ENCODE data around the gene ZNF573. TPM values are rescaled to one million over a fixed set of nuclear protein-coding genes. Genes with fewer than 3 reads are reported as not detected.

ZNF573 gene
- total and polyA plus RNA-seq, 2 of the 13 experiments (the other 11 are each of a cell fraction or from before 2014, with no cell fraction given), result 3.1 to 9.3 TPM

- TF ChIP-seq PATZ1 (CRISPR knock-in tag; IDR thresholded peaks at IDR 0.05) (peak; percentile 30; the same call in 1 of the 2 replicates), STAT5B (CRISPR knock-in tag; IDR thresholded peaks at IDR 0.05) (no peak), DNMT1 (CRISPR knock-in tag; IDR thresholded peaks at IDR 0.05) (no peak), TRAFD1 (CRISPR knock-in tag; IDR thresholded peaks at IDR 0.05; ENCODE audit: borderline replicate concordance) (no peak; the same call in 1 of the 2 replicates), ZMAT3 (CRISPR knock-in tag; conservative IDR thresholded peaks at IDR 0.05) (peak; percentile 68), TOE1 (CRISPR knock-in tag; IDR thresholded peaks at IDR 0.05) (no peak), FOXJ3 (CRISPR knock-in tag; IDR thresholded peaks at IDR 0.05; ENCODE audit: borderline replicate concordance) (no peak), ZNF878 (CRISPR knock-in tag; IDR thresholded peaks at IDR 0.05) (0 out of 2 replicates have a peak, but pooled peaks have one; percentile 14), ZNF891 (CRISPR knock-in tag; IDR thresholded peaks at IDR 0.05) (peak; percentile 97), ZNF646 (CRISPR knock-in tag; IDR thresholded peaks at IDR 0.05) (no peak), HNF4A (CRISPR knock-in tag; IDR thresholded peaks at IDR 0.05) (no peak), CBFB (CRISPR knock-in tag; IDR thresholded peaks at IDR 0.05) (no peak; the same call in 1 of the 2 replicates), ZNF33A (CRISPR knock-in tag; IDR thresholded peaks at IDR 0.05; ENCODE audit: borderline replicate concordance) (no peak), MLXIP (CRISPR knock-in tag; IDR thresholded peaks at IDR 0.05; ENCODE audit: borderline replicate concordance) (no peak)
Observed at GRCh38 chr19:37691881-37692504, 87.4 kb downstream of the ZNF573 start (continued).

Data from HepG2 (cell line).